ENCODE measurements around the gene PKM. TPM values are rescaled to one million over a fixed set of nuclear protein-coding genes. Genes with fewer than 3 reads are reported as not detected.

Gene PKM
- polyA plus RNA-seq, 1 donor (not counting 4 experiments of a cell fraction or from before 2014, with no cell fraction given) = 3,352 TPM

DNA sequence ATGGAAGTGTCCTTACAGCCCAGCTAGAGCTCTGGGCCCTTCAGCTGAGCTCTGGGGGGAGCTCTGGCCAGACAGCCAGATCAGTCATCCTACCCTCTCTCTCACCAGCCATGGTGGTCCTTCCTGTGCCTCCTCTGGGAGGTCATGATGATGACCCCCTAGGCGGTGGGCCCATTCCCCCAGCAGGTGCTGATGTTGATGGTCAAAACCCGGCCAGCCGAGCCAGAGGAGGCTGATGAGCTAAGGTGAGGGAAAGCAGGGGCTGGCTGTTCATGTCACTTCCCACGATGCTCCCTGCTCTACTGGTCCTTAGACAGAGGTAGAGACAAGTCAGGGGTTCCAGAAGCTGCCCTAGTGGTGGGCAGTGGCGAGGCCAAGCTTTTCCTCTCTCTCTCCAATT is 68.4 kb downstream of the PKM start:
- Histone ChIP-seq H3K9ac (ENCODE audit: control insufficient read depth, extremely low read depth, insufficient read depth, low read length) (no peak overlapping the region), H4K20me1 (ENCODE audit: control insufficient read depth, extremely low read depth, insufficient read depth, low read length) (no peaks in the 10 kb centered on the region), H3K9me3 (ENCODE audit: control insufficient read depth, low read depth, low read length) (no peaks in the 10 kb centered on the region), H2AFZ (ENCODE audit: control insufficient read depth, low read length) (no peak overlapping the region), H3K27ac (ENCODE audit: control insufficient read depth, insufficient read depth, low read length) (no peak overlapping the region), H3K27me3 (ENCODE audit: control insufficient read depth, extremely low read depth, insufficient read depth, low read length) (no peaks in the 10 kb centered on the region), H3K79me2 (ENCODE audit: control insufficient read depth, insufficient read depth, low read length) (no peaks in the 10 kb centered on the region), H3K9me1 (ENCODE audit: control insufficient read depth, extremely low read depth, insufficient read depth, low read length) (no peaks in the 10 kb centered on the region), H3K36me3 (ENCODE audit: control insufficient read depth in 2 of 2, extremely low read depth in 1 of 2, insufficient read depth in 2 of 2, low read length in 2 of 2) (peaks cover 0 to 3% of the 10 kb centered on the region in 2 experiments), H3K4me1 (ENCODE audit: control insufficient read depth, extremely low read depth, insufficient read depth, low read length) (no peaks in the 10 kb centered on the region), H3K4me3 (ENCODE audit: control insufficient read depth in 2 of 3, extremely low read depth in 1 of 3, insufficient read depth in 2 of 3, low read depth in 1 of 3, low read length in 3 of 3) (no peak overlapping the region), H3K4me2 (ENCODE audit: control insufficient read depth, extremely low read depth, insufficient read depth, low read depth, low read length) (no peak overlapping the region)
- no peak for DNase-seq (ENCODE audit: low read depth, low spot score)
- dilution Hi-C loops (cut with MboI; ENCODE audit: extremely low pct_ligation_motif_present, low sequenced_read_pairs) = no loop called here
- no peak for FAIRE-seq
- TF ChIP-seq, protein P1, sequence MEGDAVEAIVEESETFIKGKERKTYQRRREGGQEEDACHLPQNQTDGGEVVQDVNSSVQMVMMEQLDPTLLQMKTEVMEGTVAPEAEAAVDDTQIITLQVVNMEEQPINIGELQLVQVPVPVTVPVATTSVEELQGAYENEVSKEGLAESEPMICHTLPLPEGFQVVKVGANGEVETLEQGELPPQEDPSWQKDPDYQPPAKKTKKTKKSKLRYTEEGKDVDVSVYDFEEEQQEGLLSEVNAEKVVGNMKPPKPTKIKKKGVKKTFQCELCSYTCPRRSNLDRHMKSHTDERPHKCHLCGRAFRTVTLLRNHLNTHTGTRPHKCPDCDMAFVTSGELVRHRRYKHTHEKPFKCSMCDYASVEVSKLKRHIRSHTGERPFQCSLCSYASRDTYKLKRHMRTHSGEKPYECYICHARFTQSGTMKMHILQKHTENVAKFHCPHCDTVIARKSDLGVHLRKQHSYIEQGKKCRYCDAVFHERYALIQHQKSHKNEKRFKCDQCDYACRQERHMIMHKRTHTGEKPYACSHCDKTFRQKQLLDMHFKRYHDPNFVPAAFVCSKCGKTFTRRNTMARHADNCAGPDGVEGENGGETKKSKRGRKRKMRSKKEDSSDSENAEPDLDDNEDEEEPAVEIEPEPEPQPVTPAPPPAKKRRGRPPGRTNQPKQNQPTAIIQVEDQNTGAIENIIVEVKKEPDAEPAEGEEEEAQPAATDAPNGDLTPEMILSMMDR (optimal IDR thresholded peaks at IDR 0.05 in 1 of 3, IDR thresholded peaks at IDR 0.05 in 1 of 3, conservative IDR thresholded peaks at IDR 0.05 in 1 of 3; ENCODE audit: extremely low read depth in 1 of 3, insufficient read depth in 2 of 3, low read length in 3 of 3) = peak in 1 of 3 experiments; percentile 16
- TF ChIP-seq EZH2 (IDR thresholded peaks at IDR 0.05; ENCODE audit: low read length) = no peak

GRCh38 chr15:72161361-72162132 is 69.4 kb downstream of the PKM start:
- Histone ChIP-seq H3K4me3 (ENCODE audit: control insufficient read depth in 2 of 3, extremely low read depth in 1 of 3, insufficient read depth in 2 of 3, low read depth in 1 of 3, low read length in 3 of 3) (no peak overlapping the region), H3K79me2 (ENCODE audit: control insufficient read depth, insufficient read depth, low read length) (no peaks in the 10 kb centered on the region), H3K27ac (ENCODE audit: control insufficient read depth, insufficient read depth, low read length) (no peak overlapping the region), H2AFZ (ENCODE audit: control insufficient read depth, low read length) (no peak overlapping the region), H3K4me2 (ENCODE audit: control insufficient read depth, extremely low read depth, insufficient read depth, low read depth, low read length) (no peak overlapping the region), H3K9ac (ENCODE audit: control insufficient read depth, extremely low read depth, insufficient read depth, low read length) (no peak overlapping the region), H3K9me1 (ENCODE audit: control insufficient read depth, extremely low read depth, insufficient read depth, low read length) (no peaks in the 10 kb centered on the region), H3K27me3 (ENCODE audit: control insufficient read depth, extremely low read depth, insufficient read depth, low read length) (no peaks in the 10 kb centered on the region), H4K20me1 (ENCODE audit: control insufficient read depth, extremely low read depth, insufficient read depth, low read length) (no peaks in the 10 kb centered on the region), H3K9me3 (ENCODE audit: control insufficient read depth, low read depth, low read length) (no peaks in the 10 kb centered on the region), H3K36me3 (ENCODE audit: control insufficient read depth in 2 of 2, extremely low read depth in 1 of 2, insufficient read depth in 2 of 2, low read length in 2 of 2) (peaks cover 0 to 3% of the 10 kb centered on the region in 2 experiments), H3K4me1 (ENCODE audit: control insufficient read depth, extremely low read depth, insufficient read depth, low read length) (no peaks in the 10 kb centered on the region)
- DNase-seq (ENCODE audit: low read depth, low spot score) (no peak), FAIRE-seq (no peak)
- dilution Hi-C loops (cut with MboI; ENCODE audit: extremely low pct_ligation_motif_present, low sequenced_read_pairs) = no loop called here
- TF ChIP-seq, protein P1 (optimal IDR thresholded peaks at IDR 0.05 in 1 of 3, IDR thresholded peaks at IDR 0.05 in 1 of 3, conservative IDR thresholded peaks at IDR 0.05 in 1 of 3; ENCODE audit: extremely low read depth in 1 of 3, insufficient read depth in 2 of 3, low read length in 3 of 3) = no peak
- TF ChIP-seq EZH2 (IDR thresholded peaks at IDR 0.05; ENCODE audit: low read length) = no peak
